ENCODE data around the gene SLC34A1.

The SLC34A1 gene

DNA sequence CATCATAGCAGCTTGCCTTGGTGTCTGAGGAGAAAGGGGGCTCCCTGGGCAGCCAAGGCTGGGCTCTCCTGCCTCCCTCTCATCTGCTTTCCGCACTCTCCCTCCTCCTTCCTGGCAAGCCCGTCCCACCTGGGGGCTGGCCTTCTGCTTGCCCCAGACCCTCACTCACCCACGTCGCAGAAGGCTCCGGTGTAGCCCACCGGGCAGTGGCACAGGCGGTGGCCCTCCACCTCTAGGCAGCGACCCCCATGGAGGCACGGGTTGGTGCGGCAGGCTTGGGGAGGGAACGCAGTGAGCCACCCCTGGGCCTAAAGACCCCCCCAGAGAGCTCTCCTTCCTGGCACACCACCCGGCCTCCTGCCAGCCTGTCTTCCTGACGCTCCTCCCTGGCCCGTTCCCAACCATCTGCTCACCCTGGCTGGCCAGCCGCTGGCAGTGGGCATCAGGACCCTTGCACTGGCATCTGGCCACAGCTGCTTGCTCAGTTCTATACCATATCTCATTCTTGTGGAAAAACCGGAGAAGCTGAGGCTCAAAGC lies 20.5 kb downstream of the SLC34A1 start:
- Histone ChIP-seq H3K9me2 (replicated peaks; ENCODE audit: low read depth, low read length) (no peaks in the 10 kb centered on the region), H3K36me3 (ENCODE audit: insufficient read depth, low read length) (no peaks in the 10 kb centered on the region), H3K4me1 (ENCODE audit: insufficient read depth, low read length, poor library complexity, severe bottlenecking) (peaks cover 21% of the 10 kb centered on the region), H3K4me3 (ENCODE audit: low read length, poor library complexity, severe bottlenecking) (peak overlapping the region; percentile 67), H3K9me3 (ENCODE audit: insufficient read depth, low read depth, low read length) (no peaks in the 10 kb centered on the region), H3K4me2 (ENCODE audit: low read depth, low read length, poor library complexity, severe bottlenecking) (peak overlapping the region; percentile 79), H4K20me1 (ENCODE audit: insufficient read depth, low read length, poor library complexity, severe bottlenecking) (no peaks in the 10 kb centered on the region), H3K9ac (ENCODE audit: low read depth, low read length, poor library complexity, severe bottlenecking) (peak overlapping the region; percentile 85), H2AFZ (ENCODE audit: low read length) (peak overlapping the region; percentile 66), H3F3A (ENCODE audit: low read depth) (no peaks in the 10 kb centered on the region), H3K27me3 (ENCODE audit: insufficient read depth, low read length, poor library complexity, severe bottlenecking) (no peaks in the 10 kb centered on the region), H3K79me2 (ENCODE audit: insufficient read depth, low read length) (no peaks in the 10 kb centered on the region)
- no peak for TF ChIP-seq EZH2phosphoT487 (IDR thresholded peaks at IDR 0.05; ENCODE audit: borderline replicate concordance)

DNA sequence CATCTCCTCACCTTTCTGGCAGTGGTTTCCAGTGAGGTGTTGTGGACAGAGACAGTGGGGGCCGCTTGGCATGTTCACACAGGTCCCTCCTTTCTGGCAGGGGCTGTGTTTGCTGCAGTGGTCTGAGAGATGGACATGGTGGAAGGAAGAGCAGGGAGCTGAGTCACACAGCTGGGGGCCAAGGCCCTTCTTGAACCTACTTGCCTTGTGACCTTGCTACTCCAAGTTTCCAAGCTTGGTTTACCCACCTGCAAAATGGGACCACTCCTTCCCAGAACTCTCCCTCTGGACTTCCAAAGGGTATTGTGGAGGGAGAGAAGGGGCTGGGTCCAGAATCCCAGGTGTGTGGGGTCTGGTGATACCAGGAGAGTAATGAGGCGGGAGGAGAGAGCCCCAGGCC lies 21.1 kb downstream of the SLC34A1 start:
- no peaks in the 10 kb centered on the region for H3K79me2 ChIP-seq (ENCODE audit: insufficient read depth, low read length)
- no peak overlapping the region for H2AFZ ChIP-seq (ENCODE audit: low read length)
- no peaks in the 10 kb centered on the region for H4K20me1 ChIP-seq (ENCODE audit: insufficient read depth, low read length, poor library complexity, severe bottlenecking)
- peak overlapping the region; percentile 85 for H3K9ac ChIP-seq (ENCODE audit: low read depth, low read length, poor library complexity, severe bottlenecking)
- no peaks in the 10 kb centered on the region for H3F3A ChIP-seq (ENCODE audit: low read depth)
- no peaks in the 10 kb centered on the region for H3K9me2 ChIP-seq (replicated peaks; ENCODE audit: low read depth, low read length)
- no peaks in the 10 kb centered on the region for H3K27me3 ChIP-seq (ENCODE audit: insufficient read depth, low read length, poor library complexity, severe bottlenecking)
- TF ChIP-seq EZH2phosphoT487 (IDR thresholded peaks at IDR 0.05; ENCODE audit: borderline replicate concordance) = no peak
- peaks cover 21% of the 10 kb centered on the region for H3K4me1 ChIP-seq (ENCODE audit: insufficient read depth, low read length, poor library complexity, severe bottlenecking)
- no peaks in the 10 kb centered on the region for H3K36me3 ChIP-seq (ENCODE audit: insufficient read depth, low read length)
- H3K9me3 ChIP-seq (ENCODE audit: insufficient read depth, low read depth, low read length) = no peaks in the 10 kb centered on the region
- peak overlapping the region; percentile 79 for H3K4me2 ChIP-seq (ENCODE audit: low read depth, low read length, poor library complexity, severe bottlenecking)
- peak overlapping the region; percentile 67 for H3K4me3 ChIP-seq (ENCODE audit: low read length, poor library complexity, severe bottlenecking)

DNA sequence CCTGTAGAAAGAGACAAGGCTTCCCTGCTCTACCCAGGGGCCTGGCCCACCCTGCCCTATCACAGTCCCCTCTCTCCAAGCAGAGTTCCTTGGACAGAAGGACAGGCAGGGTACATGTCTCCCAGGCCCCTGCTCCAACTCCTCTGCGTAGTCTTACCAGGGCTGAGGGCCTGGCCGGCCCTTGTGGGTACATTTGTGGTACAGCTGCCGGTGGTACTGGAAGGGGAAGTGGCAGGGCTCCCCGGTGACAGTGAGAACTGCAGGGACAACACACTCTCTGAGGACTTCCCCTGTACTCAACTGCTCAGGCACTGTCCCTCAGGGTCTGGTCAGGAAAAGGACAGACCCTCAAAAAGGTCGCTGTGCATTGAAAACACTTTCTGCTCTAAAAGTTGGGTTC lies 21.6 kb downstream of the SLC34A1 start:
- Histone ChIP-seq H3K4me2 (ENCODE audit: low read depth, low read length, poor library complexity, severe bottlenecking) (peak overlapping the region; percentile 79), H3K9me2 (replicated peaks; ENCODE audit: low read depth, low read length) (no peaks in the 10 kb centered on the region), H3K4me1 (ENCODE audit: insufficient read depth, low read length, poor library complexity, severe bottlenecking) (peaks cover 25% of the 10 kb centered on the region), H2AFZ (ENCODE audit: low read length) (no peak overlapping the region), H3F3A (ENCODE audit: low read depth) (no peaks in the 10 kb centered on the region), H3K9ac (ENCODE audit: low read depth, low read length, poor library complexity, severe bottlenecking) (peak overlapping the region; percentile 85), H3K9me3 (ENCODE audit: insufficient read depth, low read depth, low read length) (no peaks in the 10 kb centered on the region), H4K20me1 (ENCODE audit: insufficient read depth, low read length, poor library complexity, severe bottlenecking) (no peaks in the 10 kb centered on the region), H3K4me3 (ENCODE audit: low read length, poor library complexity, severe bottlenecking) (peak overlapping the region; percentile 67), H3K36me3 (ENCODE audit: insufficient read depth, low read length) (no peaks in the 10 kb centered on the region), H3K79me2 (ENCODE audit: insufficient read depth, low read length) (no peaks in the 10 kb centered on the region), H3K27me3 (ENCODE audit: insufficient read depth, low read length, poor library complexity, severe bottlenecking) (no peaks in the 10 kb centered on the region)
- no peak for TF ChIP-seq EZH2phosphoT487 (IDR thresholded peaks at IDR 0.05; ENCODE audit: borderline replicate concordance)
- TF ChIP-seq, protein P1, sequence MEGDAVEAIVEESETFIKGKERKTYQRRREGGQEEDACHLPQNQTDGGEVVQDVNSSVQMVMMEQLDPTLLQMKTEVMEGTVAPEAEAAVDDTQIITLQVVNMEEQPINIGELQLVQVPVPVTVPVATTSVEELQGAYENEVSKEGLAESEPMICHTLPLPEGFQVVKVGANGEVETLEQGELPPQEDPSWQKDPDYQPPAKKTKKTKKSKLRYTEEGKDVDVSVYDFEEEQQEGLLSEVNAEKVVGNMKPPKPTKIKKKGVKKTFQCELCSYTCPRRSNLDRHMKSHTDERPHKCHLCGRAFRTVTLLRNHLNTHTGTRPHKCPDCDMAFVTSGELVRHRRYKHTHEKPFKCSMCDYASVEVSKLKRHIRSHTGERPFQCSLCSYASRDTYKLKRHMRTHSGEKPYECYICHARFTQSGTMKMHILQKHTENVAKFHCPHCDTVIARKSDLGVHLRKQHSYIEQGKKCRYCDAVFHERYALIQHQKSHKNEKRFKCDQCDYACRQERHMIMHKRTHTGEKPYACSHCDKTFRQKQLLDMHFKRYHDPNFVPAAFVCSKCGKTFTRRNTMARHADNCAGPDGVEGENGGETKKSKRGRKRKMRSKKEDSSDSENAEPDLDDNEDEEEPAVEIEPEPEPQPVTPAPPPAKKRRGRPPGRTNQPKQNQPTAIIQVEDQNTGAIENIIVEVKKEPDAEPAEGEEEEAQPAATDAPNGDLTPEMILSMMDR (conservative IDR thresholded peaks at IDR 0.05; ENCODE audit: low read length) = no peak

DNA sequence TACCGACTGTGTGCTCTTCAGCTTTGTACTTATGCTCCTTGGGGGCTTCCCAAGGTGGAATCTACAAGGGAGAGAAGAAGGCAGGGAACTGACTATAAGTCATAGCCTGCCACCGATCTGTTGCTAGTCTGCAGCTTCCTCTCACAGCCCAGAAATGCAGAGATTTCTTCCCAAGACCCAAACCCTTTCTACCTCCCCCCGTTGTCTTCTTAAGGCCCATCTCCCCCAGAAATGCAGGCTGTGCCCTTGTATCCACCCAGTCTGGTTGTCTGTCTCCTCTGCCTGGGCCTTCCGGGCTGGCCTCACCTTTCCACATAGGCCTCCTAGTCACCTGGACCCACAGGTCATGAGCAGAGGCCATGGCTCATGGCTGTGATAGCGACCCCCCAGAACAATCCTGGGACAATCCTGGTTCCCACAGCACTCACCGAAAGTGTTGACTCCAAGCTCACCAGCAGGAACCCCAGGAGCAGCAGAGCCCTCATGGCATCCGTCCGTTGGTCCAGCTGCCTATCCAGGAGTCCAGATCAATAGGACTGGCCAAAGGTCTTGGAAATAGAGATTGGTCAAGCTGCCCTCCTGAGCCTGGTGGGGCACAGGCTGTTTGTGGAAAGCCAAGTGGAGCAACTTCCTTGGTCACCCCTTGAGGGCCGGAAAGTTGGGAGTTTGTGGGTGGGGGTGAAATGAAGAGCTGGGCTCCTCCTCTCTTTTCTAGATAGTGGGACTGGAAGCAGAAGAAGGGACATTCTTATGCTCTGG lies 25.0 kb downstream of the SLC34A1 start, which contains the start of gene F12:
TSS of gene F12 (minus strand) at position 522 of the 759 bp plus-strand sequence. CDS start at position 485, 37 bp downstream.
- Histone ChIP-seq H3K9me3 (ENCODE audit: insufficient read depth, low read depth, low read length) (no peaks in the 10 kb centered on the region), H3K9ac (ENCODE audit: low read depth, low read length, poor library complexity, severe bottlenecking) (no peak within 1 kb of the TSS), H3F3A (ENCODE audit: low read depth) (no peaks in the 10 kb centered on the region), H3K27me3 (ENCODE audit: insufficient read depth, low read length, poor library complexity, severe bottlenecking) (no peaks in the 10 kb centered on the region), H3K9me2 (replicated peaks; ENCODE audit: low read depth, low read length) (no peaks in the 10 kb centered on the region), H3K4me2 (ENCODE audit: low read depth, low read length, poor library complexity, severe bottlenecking) (no peak within 1 kb of the TSS), H3K36me3 (ENCODE audit: insufficient read depth, low read length) (no peaks in the 10 kb centered on the region), H3K4me1 (ENCODE audit: insufficient read depth, low read length, poor library complexity, severe bottlenecking) (peaks cover 29% of the 10 kb centered on the region), H2AFZ (ENCODE audit: low read length) (no peak within 1 kb of the TSS), H3K4me3 (ENCODE audit: low read length, poor library complexity, severe bottlenecking) (no peak within 1 kb of the TSS), H4K20me1 (ENCODE audit: insufficient read depth, low read length, poor library complexity, severe bottlenecking) (no peaks in the 10 kb centered on the region), H3K79me2 (ENCODE audit: insufficient read depth, low read length) (no peaks in the 10 kb centered on the region)
- TF ChIP-seq, protein P1 (conservative IDR thresholded peaks at IDR 0.05; ENCODE audit: low read length) = no peak
- no peak for TF ChIP-seq EZH2phosphoT487 (IDR thresholded peaks at IDR 0.05; ENCODE audit: borderline replicate concordance)

Measured in Loucy (cell line).